HG03060 (cell line): Measurements from ENCODE around the gene COMMD2.

Experiments
- ATAC-seq: cut with Tn5 transposase; IDR thresholded peaks from one replicate; pipeline ENCODE4 v1.9.1; 2021; ENCODE audit warnings: low read depth, moderate number of reproducible peaks; ENCODE audit not compliant: unreplicated experiment

COMMD2 gene

GRCh38 chr3:149706905-149707304, 45.4 kb downstream of the COMMD2 start:
- ATAC-seq = no peak

DNA sequence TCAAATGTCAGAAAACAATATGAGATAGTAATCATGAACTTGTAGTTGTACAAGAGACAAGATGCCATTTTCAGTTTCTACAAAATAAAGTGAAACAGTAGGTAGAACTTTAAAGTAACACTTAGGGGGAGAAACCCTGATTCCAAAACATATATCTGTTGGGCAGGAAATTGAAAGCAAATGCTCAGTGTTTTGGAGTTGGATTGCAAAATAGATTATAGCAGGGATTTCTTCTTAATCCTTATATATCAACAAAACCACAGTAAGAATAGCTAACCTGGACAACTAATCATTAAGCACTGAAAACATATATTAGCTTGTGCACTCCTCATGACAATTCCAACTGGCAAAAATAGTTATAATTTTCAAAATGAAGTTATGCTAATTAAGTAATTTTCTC, 46.9 kb downstream of the COMMD2 start:
- ATAC-seq = no peak

DNA sequence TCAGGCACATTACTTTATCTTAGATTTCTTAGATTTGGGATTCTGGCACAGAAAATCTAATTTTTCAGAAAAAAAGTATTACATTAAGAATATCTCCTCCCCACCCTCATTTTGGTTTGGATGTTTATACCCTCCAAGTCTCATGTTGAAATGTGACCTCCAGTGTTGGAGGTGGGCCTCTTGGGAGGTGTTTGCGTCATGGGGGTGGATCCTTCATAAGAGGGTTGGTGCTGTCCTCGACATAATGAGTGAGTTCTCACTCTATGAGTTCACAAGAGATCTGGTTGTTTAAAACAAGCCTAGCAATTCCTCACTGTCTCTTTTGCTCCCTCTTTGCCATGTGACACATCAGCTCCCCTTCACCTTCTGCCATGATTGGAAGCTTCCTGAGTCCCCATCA, 48.8 kb downstream of the COMMD2 start:
- ATAC-seq = no peak

- no peak for ATAC-seq
Observed at GRCh38 chr3:149702691-149703441, 49.4 kb downstream of the COMMD2 start.

GRCh38 chr3:149701977-149702350, 50.3 kb downstream of the COMMD2 start:
- no peak for ATAC-seq

GRCh38 chr3:149701206-149701976, 50.9 kb downstream of the COMMD2 start:
- ATAC-seq = no peak
